ENCODE results near the gene SLC45A3. TPM values are rescaled to one million over a fixed set of nuclear protein-coding genes. Genes with fewer than 3 reads are reported as not detected.

Gene SLC45A3
- total and polyA plus RNA-seq, 2 of the 4 experiments (the other 2 are of a cell fraction), result 1.4 to 2.5 TPM

DNA sequence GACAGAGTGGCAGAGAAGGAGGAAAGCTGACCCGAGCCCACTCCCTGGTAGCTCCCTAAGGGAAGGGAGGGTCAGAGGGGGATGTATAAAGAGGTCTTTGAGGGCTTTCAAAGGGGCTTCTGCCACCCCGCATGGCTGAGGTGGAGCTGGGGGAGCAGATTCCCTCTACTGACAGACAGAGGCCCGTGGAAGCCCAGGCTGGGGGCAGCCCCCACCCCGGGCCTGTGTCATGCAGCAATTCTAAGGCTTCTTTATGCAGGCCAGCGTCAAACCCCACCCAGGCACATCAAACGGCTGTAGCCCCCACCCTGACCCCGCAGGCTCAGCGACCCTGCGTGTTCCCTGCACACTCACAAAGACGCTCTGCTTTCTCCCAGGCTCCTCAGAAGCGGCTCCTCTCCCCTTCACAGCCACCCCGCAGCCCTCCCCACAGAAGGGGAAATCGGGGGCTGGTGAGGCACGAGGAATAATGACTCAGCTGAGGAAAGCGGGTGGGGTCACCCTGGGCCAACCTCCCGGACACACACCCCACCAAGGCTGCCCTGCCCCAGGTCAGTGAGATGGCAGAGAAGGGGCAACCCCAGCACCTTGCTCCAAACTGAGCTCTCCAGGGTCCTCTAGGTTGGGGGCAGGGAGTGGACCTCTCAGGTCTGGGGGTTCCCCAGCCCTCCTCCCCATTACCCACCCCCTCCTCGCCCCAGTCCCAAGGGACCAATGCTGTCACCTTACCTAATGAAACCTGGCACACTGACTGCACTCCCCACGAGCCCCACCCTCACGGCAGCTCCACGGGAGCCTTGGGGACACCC is 10.8 kb downstream of the SLC45A3 start:
- no peaks in the 10 kb centered on the region for H3K9me3 ChIP-seq (ENCODE audit: control insufficient read depth, insufficient read depth, low read length)
- H3K4me3 ChIP-seq (ENCODE audit: insufficient read depth, low read depth, low read length), result no peak overlapping the region
- H2AK9ac ChIP-seq (replicated peaks; ENCODE audit: low read depth, low read length, poor library complexity), result peak overlapping the region; percentile 34
- no peak overlapping the region for H3K23ac ChIP-seq (ENCODE audit: low read depth, low read length)
- H2AFZ ChIP-seq (replicated peaks; ENCODE audit: low read length, poor library complexity), result peak overlapping the region; percentile 72
- ChIA-PET CTCF (interaction anchor here (1.1 to 2.2 kb wide), 2 partner anchors 11 kb away, joined by 3 to 9 read pairs; no protein-coding TSS in a partner anchor), POLR2A (ENCODE audit: unreplicated experiment) (no interaction called here)
- H3K4ac ChIP-seq (ENCODE audit: low read depth, low read length), result no peak overlapping the region
- WGBS, 2 experiments (ENCODE audit: extremely low coverage in 2 of 2, insufficient read length in 1 of 2), result no CpG with 5 or more reads among the region's 20 CpGs
- no peak for ATAC-seq (ENCODE audit: low read depth)
- H3K14ac ChIP-seq (replicated peaks; ENCODE audit: low read depth, low read length), result no peak overlapping the region
- no peak overlapping the region for H2BK5ac ChIP-seq (ENCODE audit: low read depth, low read length, poor library complexity, severe bottlenecking)
- H2AK5ac ChIP-seq (ENCODE audit: low read depth, low read length), result no peak overlapping the region
- H4K5ac ChIP-seq (ENCODE audit: low read depth, low read length), result no peak overlapping the region
- no peak overlapping the region for H3K56ac ChIP-seq (ENCODE audit: extremely low read depth, insufficient read depth, low read length)
- H4K8ac ChIP-seq (ENCODE audit: low read depth in 2 of 2, low read length in 2 of 2), result no peak overlapping the region
- in situ Hi-C loops (cut with MboI; ENCODE audit: low sequenced_read_pairs), result loop anchor here (5.0 to 25.0 kb wide), 3 partner anchors 38 to 443 kb away; partner anchors contain the start of gene AVPR1B
- no peak for DNase-seq
- H3K4me1 ChIP-seq (ENCODE audit: control insufficient read depth, insufficient read depth, low read length), result peaks cover 6% of the 10 kb centered on the region; the same call in 1 of the 2 replicates
- H3K18ac ChIP-seq (ENCODE audit: low read depth, low read length), result no peak overlapping the region
- 0 out of 4 replicates have a peak, but pooled peaks cover 0 to 2% of the 10 kb centered on the region in 2 experiments for H3K79me1 ChIP-seq (ENCODE audit: low read depth in 1 of 2, low read length in 2 of 2)
- H3K4me2 ChIP-seq (ENCODE audit: low read depth, low read length), result no peak overlapping the region
- H2BK20ac ChIP-seq (ENCODE audit: low read depth, low read length), result no peak overlapping the region
- no peak overlapping the region for H3K9ac ChIP-seq (ENCODE audit: low read depth, low read length)
- no peaks in the 10 kb centered on the region for H4K20me1 ChIP-seq (ENCODE audit: insufficient read depth, low read length)
- dilution Hi-C loops (cut with HindIII; ENCODE audit: low sequenced_read_pairs, unreplicated experiment), result no loop called here
- H4K91ac ChIP-seq (ENCODE audit: insufficient read depth, low read depth, low read length), result no peak overlapping the region
- H3K9me1 ChIP-seq (ENCODE audit: insufficient read depth, low read length), result no peaks in the 10 kb centered on the region; the same call in 1 of the 2 replicates
- no peak overlapping the region for H3K27ac ChIP-seq (ENCODE audit: insufficient read depth, low read length)
- no peaks in the 10 kb centered on the region for H3K36me3 ChIP-seq (ENCODE audit: control insufficient read depth, insufficient read depth, low read length)
- no TSS peak for BruUV-seq (replicated peaks)
- H2BK120ac ChIP-seq (ENCODE audit: low read depth, low read length), result no peak overlapping the region
- no peaks in the 10 kb centered on the region for H3K27me3 ChIP-seq (ENCODE audit: control insufficient read depth, insufficient read depth, low read length)
- no peak overlapping the region for H2BK15ac ChIP-seq (ENCODE audit: low read depth, low read length)
- intact Hi-C loops (cut with micrococcal nuclease), result no loop called here
- TF ChIP-seq FOS (IDR thresholded peaks at IDR 0.05; ENCODE audit: low read depth, low read length), result no peak
- TF ChIP-seq, protein P1, sequence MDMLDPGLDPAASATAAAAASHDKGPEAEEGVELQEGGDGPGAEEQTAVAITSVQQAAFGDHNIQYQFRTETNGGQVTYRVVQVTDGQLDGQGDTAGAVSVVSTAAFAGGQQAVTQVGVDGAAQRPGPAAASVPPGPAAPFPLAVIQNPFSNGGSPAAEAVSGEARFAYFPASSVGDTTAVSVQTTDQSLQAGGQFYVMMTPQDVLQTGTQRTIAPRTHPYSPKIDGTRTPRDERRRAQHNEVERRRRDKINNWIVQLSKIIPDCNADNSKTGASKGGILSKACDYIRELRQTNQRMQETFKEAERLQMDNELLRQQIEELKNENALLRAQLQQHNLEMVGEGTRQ (IDR thresholded peaks at IDR 0.05; ENCODE audit: low read depth, low read length), result no peak
- no peak for TF ChIP-seq RCOR1 (IDR thresholded peaks at IDR 0.05; ENCODE audit: insufficient replicate concordance, low read length)
- TF ChIP-seq, protein P2, sequence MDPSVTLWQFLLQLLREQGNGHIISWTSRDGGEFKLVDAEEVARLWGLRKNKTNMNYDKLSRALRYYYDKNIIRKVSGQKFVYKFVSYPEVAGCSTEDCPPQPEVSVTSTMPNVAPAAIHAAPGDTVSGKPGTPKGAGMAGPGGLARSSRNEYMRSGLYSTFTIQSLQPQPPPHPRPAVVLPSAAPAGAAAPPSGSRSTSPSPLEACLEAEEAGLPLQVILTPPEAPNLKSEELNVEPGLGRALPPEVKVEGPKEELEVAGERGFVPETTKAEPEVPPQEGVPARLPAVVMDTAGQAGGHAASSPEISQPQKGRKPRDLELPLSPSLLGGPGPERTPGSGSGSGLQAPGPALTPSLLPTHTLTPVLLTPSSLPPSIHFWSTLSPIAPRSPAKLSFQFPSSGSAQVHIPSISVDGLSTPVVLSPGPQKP (IDR thresholded peaks at IDR 0.05; ENCODE audit: borderline replicate concordance, low read depth, low read length), result no peak
- no peak for TF ChIP-seq MXI1 (IDR thresholded peaks at IDR 0.05; ENCODE audit: borderline replicate concordance, low read depth, low read length)
- TF ChIP-seq RAD21 (IDR thresholded peaks at IDR 0.05; ENCODE audit: low read length), result no peak
- TF ChIP-seq MAFK (IDR thresholded peaks at IDR 0.05; ENCODE audit: low read depth, low read length), result no peak
- no peak for TF ChIP-seq NFE2L2 (IDR thresholded peaks at IDR 0.05; ENCODE audit: low read depth, low read length)
- no peak for TF ChIP-seq SMC3 (IDR thresholded peaks at IDR 0.05; ENCODE audit: low read depth, low read length)
- TF ChIP-seq CEBPB (IDR thresholded peaks at IDR 0.05; ENCODE audit: low read depth, low read length), result no peak
- no peak for TF ChIP-seq CHD1 (IDR thresholded peaks at IDR 0.05; ENCODE audit: low read depth, low read length)
- TF ChIP-seq MAZ (IDR thresholded peaks at IDR 0.05; ENCODE audit: borderline replicate concordance, low read depth, low read length), result no peak
- no peak for TF ChIP-seq BHLHE40 (IDR thresholded peaks at IDR 0.05; ENCODE audit: low read depth, low read length)

Data from IMR-90 (cell line).